SK-N-SH (cell line): ENCODE measurements around the gene COG2. TPM values are rescaled to one million over a fixed set of nuclear protein-coding genes. Genes with fewer than 3 reads are reported as not detected.

Experiments
- CTCF ChIA-PET: fragments of 300-600, 350-600 bp; formaldehyde crosslinking; extraction: SDS; loops from one replicate; lab custom pipeline; 2021; lab: Yijun Ruan, JAX
- POLR2A ChIA-PET: fragments of 350-600 bp; sonication (Branson Sonifier 250); formaldehyde crosslinking; extraction: SDS; loops from one replicate; lab custom pipeline; 2020; ENCODE audit warnings: antibody characterized with exemption, inconsistent platforms; lab: Yijun Ruan, JAX
- DNase-seq: peaks from one replicate; pipeline ENCODE4 v3.0.0; 2012
- H2AFZ ChIP-seq: fragments of 200-600 bp; sonication (generic); 2 replicates; pipeline ENCODE4 v1.8.1; 2016; ENCODE audit warnings: antibody characterized with exemption, mild to moderate bottlenecking, low read depth
- H3F3A ChIP-seq: fragments of 200-600 bp; sonication (generic); replicated peaks from 2 replicates; pipeline ENCODE3; 2016; ENCODE audit warnings: antibody characterized with exemption, mild to moderate bottlenecking; ENCODE audit not compliant: insufficient read depth
- H3K27ac ChIP-seq, 2 experiments: fragments of 200-500 bp in 1 of 2; fragments of 200-600 bp in 1 of 2; sonication (Bioruptor generic) in 1 of 2; sonication (generic), shearing (Covaris generic) in 1 of 2; 2 replicates each; pipeline versions ENCODE4 v1.5.1 to v1.6.1; 2014 to 2016; ENCODE audit warnings: low read depth in 2 of 2, inconsistent platforms in 1 of 2, low read length in 1 of 2, mild to moderate bottlenecking in 1 of 2, mixed read lengths in 1 of 2
- H3K27me3 ChIP-seq: fragments of 200-600 bp; sonication (generic), shearing (Covaris generic); 2 replicates; pipeline ENCODE4 v1.6.1; 2016; ENCODE audit warnings: mixed run types; ENCODE audit not compliant: insufficient read depth
- H3K36me3 ChIP-seq, 2 experiments: fragments of 200-500 bp in 1 of 2; fragments of 200-600 bp in 1 of 2; sonication (Bioruptor generic) in 1 of 2; sonication (generic) in 1 of 2; replicated peaks in 1 of 2; 2 replicates each; pipeline versions ENCODE3 to v1.5.1; 2014 to 2016; ENCODE audit warnings: low read length in 1 of 2, mild to moderate bottlenecking in 1 of 2; ENCODE audit not compliant: insufficient read depth in 2 of 2, control insufficient read depth in 1 of 2
- H3K4me1 ChIP-seq, 2 experiments: fragments of 200-500 bp in 1 of 2; fragments of 200-600 bp in 1 of 2; sonication (Bioruptor generic) in 1 of 2; sonication (generic), shearing (Covaris generic) in 1 of 2; 2 replicates each; pipeline versions ENCODE4 v1.5.1 to v1.6.1; 2014 to 2016; ENCODE audit warnings: low read depth in 1 of 2, low read length in 1 of 2, mixed run types in 1 of 2; ENCODE audit not compliant: insufficient read depth in 2 of 2, control insufficient read depth in 1 of 2
- H3K4me2 ChIP-seq: fragments of 200-600 bp; sonication (generic), shearing (Covaris generic); 2 replicates; pipeline ENCODE4 v1.6.1; 2017; ENCODE audit warnings: mixed run types
- H3K4me3 ChIP-seq, 2 experiments: fragments of 200-500 bp in 1 of 2; fragments of 200-600 bp in 1 of 2; sonication (Bioruptor generic) in 1 of 2; sonication (generic), shearing (Covaris generic) in 1 of 2; 2 replicates each; pipeline versions ENCODE4 v1.5.1 to v1.8.1; 2014 to 2016; ENCODE audit warnings: low read depth in 2 of 2, inconsistent platforms in 1 of 2, low read length in 1 of 2, mild to moderate bottlenecking in 1 of 2, mixed read lengths in 1 of 2, moderate library complexity in 1 of 2
- H3K79me2 ChIP-seq: fragments of 200-600 bp; sonication (generic); 2 replicates; pipeline ENCODE4 v1.8.1; 2017; ENCODE audit warnings: mild to moderate bottlenecking; ENCODE audit not compliant: insufficient read depth
- H3K9ac ChIP-seq: fragments of 200-600 bp; sonication (generic); 2 replicates; pipeline ENCODE4 v1.6.1; 2017; ENCODE audit warnings: mixed run types
- H3K9me2 ChIP-seq: fragments of 200-600 bp; sonication (generic); 2 replicates; pipeline ENCODE4 v1.6.1; 2017; ENCODE audit warnings: mixed run types
- H3K9me3 ChIP-seq: fragments of 200-600 bp; sonication (generic); 2 replicates; pipeline ENCODE4 v1.6.1; 2017; ENCODE audit warnings: mixed run types, mild to moderate bottlenecking, moderate library complexity
- H4K20me1 ChIP-seq: fragments of 200-600 bp; sonication (generic); 2 replicates; pipeline ENCODE4 v1.6.1; 2017; ENCODE audit warnings: mild to moderate bottlenecking, mixed run types; ENCODE audit not compliant: insufficient read depth
- CHD2 ChIP-seq: fragments of 150-350 bp; IDR thresholded peaks from 2 replicates; pipeline ENCODE4 v1.6.1; 2018; ENCODE audit warnings: low read length; ENCODE audit not compliant: partially characterized antibody
- EP300 ChIP-seq, 2 experiments: IDR thresholded peaks; 2 replicates each; pipeline versions ENCODE4 v1.4.0 to v1.6.1; 2012; ENCODE audit warnings: borderline replicate concordance in 1 of 2, low read depth in 1 of 2, low read length in 1 of 2
- EZH2phosphoT487 ChIP-seq: fragments of 200-600 bp; sonication (generic); IDR thresholded peaks from 2 replicates; pipeline ENCODE4 v1.6.1; 2017; ENCODE audit warnings: low read depth, mixed run types, mild to moderate bottlenecking, antibody characterized with exemption, moderate library complexity, borderline replicate concordance
- FOXJ3 ChIP-seq: sonication (generic); formaldehyde crosslinking; IDR thresholded peaks from 2 replicates; pipeline ENCODE4 v1.5.1; 2020; ENCODE audit warnings: mild to moderate bottlenecking, missing genetic modification reagents
- FOXM1 ChIP-seq: IDR thresholded peaks from 2 replicates; pipeline ENCODE4 v1.4.0; 2012; ENCODE audit warnings: low read depth, mild to moderate bottlenecking
- GATA2 ChIP-seq: sonication (generic); formaldehyde crosslinking; IDR thresholded peaks from 2 replicates; pipeline ENCODE4 v1.5.0; 2020; ENCODE audit warnings: mild to moderate bottlenecking, missing genetic modification reagents
- MEF2A ChIP-seq: IDR thresholded peaks from 2 replicates; pipeline ENCODE4 v1.4.0; 2012; ENCODE audit warnings: low read depth, borderline replicate concordance
- MXI1 ChIP-seq: IDR thresholded peaks from 2 replicates; pipeline ENCODE4 v1.6.1; 2012; ENCODE audit warnings: mild to moderate bottlenecking, low read depth, low read length, improper control_type of control experiment
- POLR2AphosphoS5 ChIP-seq: IDR thresholded peaks from 2 replicates; pipeline ENCODE4 v1.6.1; 2012; ENCODE audit warnings: low read depth, low read length
- RAD21 ChIP-seq: IDR thresholded peaks from 2 replicates; pipeline ENCODE4 v1.6.1; 2012; ENCODE audit warnings: mild to moderate bottlenecking, low read length
- RXRA ChIP-seq: IDR thresholded peaks from 2 replicates; pipeline ENCODE4 v1.4.0; 2012; ENCODE audit warnings: low read depth, mild to moderate bottlenecking, borderline replicate concordance
- SIN3A ChIP-seq: IDR thresholded peaks from 2 replicates; pipeline ENCODE4 v1.6.1; 2012; ENCODE audit warnings: low read depth, mild to moderate bottlenecking, low read length, moderate library complexity, borderline replicate concordance
- SMC3 ChIP-seq: IDR thresholded peaks from 2 replicates; pipeline ENCODE4 v1.6.1; 2012; ENCODE audit warnings: low read depth, low read length, improper control_type of control experiment
- YY1 ChIP-seq: IDR thresholded peaks from 2 replicates; pipeline ENCODE4 v1.4.0; 2012; ENCODE audit warnings: low read depth, mild to moderate bottlenecking
- WGBS: methylation state at CpG from one replicate; pipeline ENCODE4 v1.1.6; 2017; ENCODE audit warnings: low lambda C conversion rate; 5-methylcytosine and 5-hydroxymethylcytosine counted together
- polyA plus RNA-seq, 3 experiments: library from polyadenylated mRNA; depleted of rRNA; stranded (reverse); fragments of >200 nt; gene quantifications; 2 replicates each; pipeline ENCODE4 v1.2.3, GENCODE V29; 2012
- TF ChIP-seq, protein P1 (sequence below): IDR thresholded peaks from 2 replicates; pipeline ENCODE4 v1.4.0; 2012; ENCODE audit warnings: low read depth, borderline replicate concordance
- TF ChIP-seq, protein P2 (sequence below): IDR thresholded peaks from 2 replicates; pipeline ENCODE4; 2012
- TF ChIP-seq, protein P3 (sequence below): IDR thresholded peaks from 2 replicates; pipeline ENCODE4 v1.4.0; 2012; ENCODE audit warnings: low read depth, borderline replicate concordance
- TF ChIP-seq, protein P4 (sequence below): fragments of 150-350 bp; IDR thresholded peaks from 2 replicates; pipeline ENCODE4 v1.6.1; 2016; ENCODE audit warnings: mild to moderate bottlenecking, low read depth, low read length

The COG2 gene
- polyA plus RNA-seq, 1 of the 3 experiments (the other 2 are of a cell fraction): 11.0 TPM

DNA sequence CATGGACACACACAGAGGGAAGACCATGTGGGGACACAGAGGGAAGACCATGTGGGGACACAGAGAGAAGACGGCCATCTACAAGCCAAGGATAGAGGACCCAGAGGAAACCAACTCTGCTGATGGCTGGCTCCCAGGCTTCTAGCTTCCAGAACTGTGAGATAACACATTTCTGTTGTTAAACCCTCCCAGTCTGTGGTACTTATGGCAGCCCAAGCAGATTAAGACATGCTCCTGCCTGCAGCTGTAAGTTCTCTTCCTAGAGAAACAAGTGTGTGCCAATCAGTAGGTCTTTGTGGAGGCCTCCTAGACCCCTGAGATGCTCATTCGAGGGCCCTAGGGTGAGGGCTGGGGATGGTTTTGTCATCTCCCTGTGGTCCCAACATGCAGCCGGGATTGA, 69.0 kb downstream of the COG2 start (continued):
- no peak for TF ChIP-seq EP300 (IDR thresholded peaks at IDR 0.05; ENCODE audit: borderline replicate concordance in 1 of 2, low read depth in 1 of 2, low read length in 1 of 2)
- TF ChIP-seq GATA2 (CRISPR knock-in tag): no peak
- no peak for TF ChIP-seq EZH2phosphoT487
- TF ChIP-seq, protein P1, sequence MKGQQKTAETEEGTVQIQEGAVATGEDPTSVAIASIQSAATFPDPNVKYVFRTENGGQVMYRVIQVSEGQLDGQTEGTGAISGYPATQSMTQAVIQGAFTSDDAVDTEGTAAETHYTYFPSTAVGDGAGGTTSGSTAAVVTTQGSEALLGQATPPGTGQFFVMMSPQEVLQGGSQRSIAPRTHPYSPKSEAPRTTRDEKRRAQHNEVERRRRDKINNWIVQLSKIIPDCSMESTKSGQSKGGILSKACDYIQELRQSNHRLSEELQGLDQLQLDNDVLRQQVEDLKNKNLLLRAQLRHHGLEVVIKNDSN: no peak
- TF ChIP-seq FOXJ3 (CRISPR knock-in tag): no peak
- no peak for TF ChIP-seq RAD21
- TF ChIP-seq SMC3: no peak
- no peak for TF ChIP-seq RXRA
- no peak for TF ChIP-seq YY1

DNA sequence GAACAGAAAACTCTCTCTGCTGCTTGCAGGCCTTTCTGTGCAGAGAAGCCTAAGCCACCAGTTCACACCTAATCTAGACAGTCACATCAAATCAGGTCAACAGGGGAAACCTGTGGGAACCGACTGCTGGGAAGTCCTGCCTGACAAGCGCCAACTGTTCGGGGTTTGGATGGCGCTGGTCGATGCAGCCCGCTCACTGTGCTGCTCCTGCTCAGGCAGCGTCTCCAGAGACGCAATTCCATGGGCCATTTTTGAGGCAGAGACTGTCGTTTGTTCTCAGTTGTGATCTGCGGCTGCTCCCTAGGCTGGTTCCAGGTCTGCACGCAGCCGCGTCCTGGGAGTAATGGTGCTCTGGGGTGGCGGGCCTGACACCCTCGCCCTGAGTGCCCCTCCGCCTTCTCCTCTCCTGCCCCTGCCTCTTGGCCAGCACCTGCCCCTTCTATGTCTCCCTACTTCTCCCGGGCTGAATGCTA, 70.2 kb downstream of the COG2 start:
- no peaks in the 10 kb centered on the region for H4K20me1 ChIP-seq
- H2AFZ ChIP-seq: no peak overlapping the region
- no peaks in the 10 kb centered on the region for H3K27me3 ChIP-seq
- WGBS: 83% methylated on average over 12 of the region's 17 CpGs
- H3F3A ChIP-seq: no peaks in the 10 kb centered on the region
- H3K4me2 ChIP-seq: no peak overlapping the region
- H3K9ac ChIP-seq: no peak overlapping the region
- ChIA-PET POLR2A (no interaction called here), CTCF (no interaction called here)
- H3K36me3 ChIP-seq: no peaks in the 10 kb centered on the region
- no peak for DNase-seq
- no peak overlapping the region for H3K4me3 ChIP-seq
- H3K9me2 ChIP-seq: no peaks in the 10 kb centered on the region
- no peaks in the 10 kb centered on the region for H3K79me2 ChIP-seq
- TF ChIP-seq MXI1 (no peak), EP300 (IDR thresholded peaks at IDR 0.05; ENCODE audit: borderline replicate concordance in 1 of 2, low read depth in 1 of 2, low read length in 1 of 2) (no peak), RXRA (no peak)
- TF ChIP-seq, all 33 proteins: peak for 0
- peaks cover 0 to 10% of the 10 kb centered on the region in 2 experiments; a peak in 1 of 4 replicates for H3K4me1 ChIP-seq
- H3K9me3 ChIP-seq: no peaks in the 10 kb centered on the region
- H3K27ac ChIP-seq: no peak overlapping the region

DNA sequence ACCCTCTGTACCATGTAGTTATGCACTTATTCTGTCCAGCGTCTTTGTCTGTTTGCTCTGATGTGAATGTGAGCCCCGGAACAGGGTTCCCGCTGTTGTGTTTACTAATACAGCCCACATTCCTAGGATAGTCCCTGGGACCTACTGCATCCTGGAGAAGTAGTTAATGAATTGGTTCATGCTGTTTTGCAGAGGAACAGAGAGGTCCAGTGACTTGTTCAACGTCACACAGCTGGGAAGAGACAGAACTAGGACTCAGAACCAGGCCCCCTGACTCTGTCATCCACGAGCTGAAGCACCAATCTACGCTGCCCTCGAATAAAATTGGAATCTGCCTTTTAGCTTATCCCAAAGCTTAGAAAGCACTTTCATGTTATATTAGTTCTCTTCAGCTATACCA, 70.9 kb downstream of the COG2 start:
- Histone ChIP-seq H3K79me2 (no peaks in the 10 kb centered on the region), H3K27ac (no peak overlapping the region), H3K9ac (no peak overlapping the region), H3K9me2 (no peaks in the 10 kb centered on the region), H3F3A (no peaks in the 10 kb centered on the region), H3K4me2 (no peak overlapping the region), H3K36me3 (no peaks in the 10 kb centered on the region), H2AFZ (no peak overlapping the region), H3K27me3 (no peaks in the 10 kb centered on the region), H3K4me1 (peaks cover 0 to 10% of the 10 kb centered on the region in 2 experiments; a peak in 1 of 4 replicates), H3K9me3 (no peaks in the 10 kb centered on the region), H4K20me1 (no peaks in the 10 kb centered on the region), H3K4me3 (no peak overlapping the region)
- no peak for DNase-seq
- POLR2A ChIA-PET: no interaction called here
- 65% methylated on average over 7 of the region's 7 CpGs for WGBS
- CTCF ChIA-PET: no interaction called here
- TF ChIP-seq POLR2AphosphoS5: no peak
- TF ChIP-seq MEF2A: no peak
- TF ChIP-seq, protein P2, sequence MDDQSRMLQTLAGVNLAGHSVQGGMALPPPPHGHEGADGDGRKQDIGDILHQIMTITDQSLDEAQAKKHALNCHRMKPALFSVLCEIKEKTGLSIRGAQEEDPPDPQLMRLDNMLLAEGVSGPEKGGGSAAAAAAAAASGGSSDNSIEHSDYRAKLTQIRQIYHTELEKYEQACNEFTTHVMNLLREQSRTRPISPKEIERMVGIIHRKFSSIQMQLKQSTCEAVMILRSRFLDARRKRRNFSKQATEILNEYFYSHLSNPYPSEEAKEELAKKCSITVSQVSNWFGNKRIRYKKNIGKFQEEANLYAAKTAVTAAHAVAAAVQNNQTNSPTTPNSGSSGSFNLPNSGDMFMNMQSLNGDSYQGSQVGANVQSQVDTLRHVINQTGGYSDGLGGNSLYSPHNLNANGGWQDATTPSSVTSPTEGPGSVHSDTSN: no peak
- TF ChIP-seq FOXJ3 (CRISPR knock-in tag): no peak
- no peak for TF ChIP-seq SIN3A
- TF ChIP-seq EP300 (IDR thresholded peaks at IDR 0.05; ENCODE audit: borderline replicate concordance in 1 of 2, low read depth in 1 of 2, low read length in 1 of 2): no peak
- no peak for TF ChIP-seq CHD2
- TF ChIP-seq FOXM1: no peak
- TF ChIP-seq EZH2phosphoT487: no peak
- TF ChIP-seq, protein P3, sequence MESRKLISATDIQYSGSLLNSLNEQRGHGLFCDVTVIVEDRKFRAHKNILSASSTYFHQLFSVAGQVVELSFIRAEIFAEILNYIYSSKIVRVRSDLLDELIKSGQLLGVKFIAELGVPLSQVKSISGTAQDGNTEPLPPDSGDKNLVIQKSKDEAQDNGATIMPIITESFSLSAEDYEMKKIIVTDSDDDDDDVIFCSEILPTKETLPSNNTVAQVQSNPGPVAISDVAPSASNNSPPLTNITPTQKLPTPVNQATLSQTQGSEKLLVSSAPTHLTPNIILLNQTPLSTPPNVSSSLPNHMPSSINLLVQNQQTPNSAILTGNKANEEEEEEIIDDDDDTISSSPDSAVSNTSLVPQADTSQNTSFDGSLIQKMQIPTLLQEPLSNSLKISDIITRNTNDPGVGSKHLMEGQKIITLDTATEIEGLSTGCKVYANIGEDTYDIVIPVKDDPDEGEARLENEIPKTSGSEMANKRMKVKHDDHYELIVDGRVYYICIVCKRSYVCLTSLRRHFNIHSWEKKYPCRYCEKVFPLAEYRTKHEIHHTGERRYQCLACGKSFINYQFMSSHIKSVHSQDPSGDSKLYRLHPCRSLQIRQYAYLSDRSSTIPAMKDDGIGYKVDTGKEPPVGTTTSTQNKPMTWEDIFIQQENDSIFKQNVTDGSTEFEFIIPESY: no peak
- TF ChIP-seq, protein P4, sequence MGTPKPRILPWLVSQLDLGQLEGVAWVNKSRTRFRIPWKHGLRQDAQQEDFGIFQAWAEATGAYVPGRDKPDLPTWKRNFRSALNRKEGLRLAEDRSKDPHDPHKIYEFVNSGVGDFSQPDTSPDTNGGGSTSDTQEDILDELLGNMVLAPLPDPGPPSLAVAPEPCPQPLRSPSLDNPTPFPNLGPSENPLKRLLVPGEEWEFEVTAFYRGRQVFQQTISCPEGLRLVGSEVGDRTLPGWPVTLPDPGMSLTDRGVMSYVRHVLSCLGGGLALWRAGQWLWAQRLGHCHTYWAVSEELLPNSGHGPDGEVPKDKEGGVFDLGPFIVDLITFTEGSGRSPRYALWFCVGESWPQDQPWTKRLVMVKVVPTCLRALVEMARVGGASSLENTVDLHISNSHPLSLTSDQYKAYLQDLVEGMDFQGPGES: no peak
